Measurements from ENCODE around the gene SUDS3.

The SUDS3 gene

DNA sequence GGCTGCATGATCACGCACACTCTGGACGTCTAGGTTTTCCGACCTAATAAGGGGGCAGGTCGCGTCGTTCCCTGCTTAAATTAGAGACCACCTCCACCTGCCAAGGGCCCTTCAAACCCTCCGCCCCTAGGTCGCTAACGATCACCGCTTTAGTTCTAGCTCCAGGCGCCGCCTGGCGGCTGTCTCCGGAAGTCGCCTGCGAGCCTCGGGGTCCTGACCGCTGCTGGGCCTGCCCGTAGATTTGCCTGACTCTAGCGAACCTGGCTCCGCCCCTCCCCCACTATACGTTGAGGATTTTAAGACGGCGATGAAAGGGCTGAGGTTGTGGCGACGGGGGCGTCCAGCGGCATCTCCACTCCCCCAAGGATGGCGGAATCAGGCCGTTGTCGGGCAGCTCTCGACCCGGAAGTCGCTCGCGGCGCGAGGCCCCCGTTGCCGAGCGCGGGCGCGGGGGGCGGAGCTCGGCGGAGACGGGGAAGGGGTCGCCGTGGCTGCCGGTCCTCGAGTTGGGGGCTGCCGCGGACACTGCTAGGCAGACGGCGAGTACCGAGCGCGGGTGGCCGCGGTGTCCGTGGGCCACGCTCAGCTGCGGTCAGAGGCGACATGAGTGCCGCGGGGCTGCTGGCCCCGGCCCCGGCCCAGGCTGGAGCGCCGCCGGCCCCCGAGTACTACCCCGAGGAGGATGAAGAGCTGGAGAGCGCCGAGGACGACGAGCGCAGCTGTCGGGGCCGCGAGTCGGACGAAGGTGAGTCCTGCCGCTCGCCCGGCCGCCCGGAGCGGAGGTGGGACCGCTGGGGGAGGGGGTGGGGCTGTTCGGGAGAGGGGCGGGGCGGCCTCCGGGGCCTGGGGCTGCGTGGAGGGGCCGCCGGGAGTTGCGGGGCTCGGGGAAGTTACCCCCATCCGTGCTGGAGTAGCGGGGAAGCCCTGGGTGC is at the start of gene SUDS3:
Gene SUDS3, plus strand, starts transcription at position 467 of the 932 bp plus-strand sequence. Its CDS starts 137 bp downstream, at position 604.
- DNase-seq (ENCODE audit: low read depth) = peak; percentile 63
- TF ChIP-seq, protein P1, sequence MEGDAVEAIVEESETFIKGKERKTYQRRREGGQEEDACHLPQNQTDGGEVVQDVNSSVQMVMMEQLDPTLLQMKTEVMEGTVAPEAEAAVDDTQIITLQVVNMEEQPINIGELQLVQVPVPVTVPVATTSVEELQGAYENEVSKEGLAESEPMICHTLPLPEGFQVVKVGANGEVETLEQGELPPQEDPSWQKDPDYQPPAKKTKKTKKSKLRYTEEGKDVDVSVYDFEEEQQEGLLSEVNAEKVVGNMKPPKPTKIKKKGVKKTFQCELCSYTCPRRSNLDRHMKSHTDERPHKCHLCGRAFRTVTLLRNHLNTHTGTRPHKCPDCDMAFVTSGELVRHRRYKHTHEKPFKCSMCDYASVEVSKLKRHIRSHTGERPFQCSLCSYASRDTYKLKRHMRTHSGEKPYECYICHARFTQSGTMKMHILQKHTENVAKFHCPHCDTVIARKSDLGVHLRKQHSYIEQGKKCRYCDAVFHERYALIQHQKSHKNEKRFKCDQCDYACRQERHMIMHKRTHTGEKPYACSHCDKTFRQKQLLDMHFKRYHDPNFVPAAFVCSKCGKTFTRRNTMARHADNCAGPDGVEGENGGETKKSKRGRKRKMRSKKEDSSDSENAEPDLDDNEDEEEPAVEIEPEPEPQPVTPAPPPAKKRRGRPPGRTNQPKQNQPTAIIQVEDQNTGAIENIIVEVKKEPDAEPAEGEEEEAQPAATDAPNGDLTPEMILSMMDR (conservative IDR thresholded peaks at IDR 0.05; ENCODE audit: low read length) = peak; percentile 96
- H3K4me3 ChIP-seq (ENCODE audit: low read length) = peak within 1 kb of the TSS; percentile 93

GRCh38 chr12:118326991-118327390 is 49.4 kb upstream of the SUDS3 start:
- TF ChIP-seq, protein P1 (conservative IDR thresholded peaks at IDR 0.05; ENCODE audit: low read length) = no peak
- no peak overlapping the region for H3K4me3 ChIP-seq (ENCODE audit: low read length)
- DNase-seq (ENCODE audit: low read depth) = peak; percentile 39

DNA sequence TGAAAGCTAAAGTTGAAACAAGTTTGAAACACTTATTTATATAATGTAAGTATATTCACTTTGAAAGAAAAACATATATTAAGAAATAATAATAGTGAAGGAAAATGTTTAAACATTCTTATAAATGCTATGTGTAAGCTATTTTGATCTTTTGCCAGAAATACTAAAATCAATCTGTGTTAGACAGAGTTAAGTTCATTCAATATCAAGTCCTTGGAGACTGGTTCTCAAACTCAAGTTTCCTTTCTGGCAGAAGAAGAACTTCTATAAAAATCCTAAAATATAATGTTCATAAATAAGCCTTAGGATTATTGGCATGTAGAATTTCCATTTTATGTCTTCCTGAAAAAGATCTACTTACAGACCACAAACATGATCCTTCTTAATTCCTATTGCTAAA is 49.0 kb upstream of the SUDS3 start:
- TF ChIP-seq, protein P1 (conservative IDR thresholded peaks at IDR 0.05; ENCODE audit: low read length) = no peak
- no peak overlapping the region for H3K4me3 ChIP-seq (ENCODE audit: low read length)

GRCh38 chr12:118328486-118329330 is 47.6 kb upstream of the SUDS3 start:
- no peak for DNase-seq (ENCODE audit: low read depth)

More for the DNA sequence above, 49.0 kb upstream of the SUDS3 start:
- no peak for DNase-seq (ENCODE audit: low read depth)

GRCh38 chr12:118330421-118331018 is 45.8 kb upstream of the SUDS3 start:
- no peak overlapping the region for H3K4me3 ChIP-seq (ENCODE audit: low read length)
- DNase-seq (ENCODE audit: low read depth) = peak; percentile 53
- TF ChIP-seq, protein P1 (conservative IDR thresholded peaks at IDR 0.05; ENCODE audit: low read length) = no peak

More at GRCh38 chr12:118328486-118329330, 47.6 kb upstream of the SUDS3 start:
- TF ChIP-seq, protein P1 (conservative IDR thresholded peaks at IDR 0.05; ENCODE audit: low read length) = no peak
- no peak overlapping the region for H3K4me3 ChIP-seq (ENCODE audit: low read length)

GRCh38 chr12:118332511-118332910 is 43.8 kb upstream of the SUDS3 start:
- TF ChIP-seq, protein P1 (conservative IDR thresholded peaks at IDR 0.05; ENCODE audit: low read length) = no peak
- DNase-seq (ENCODE audit: low read depth) = no peak
- no peak overlapping the region for H3K4me3 ChIP-seq (ENCODE audit: low read length)
